NCI-H1694 treated with DMSO at 0.1 percent for 48 hours (cell line): Measurements from ENCODE around the gene ARHGEF39.

ENCODE experiments used
- DNase-seq: peaks from one replicate; lab custom pipeline; 2025; lab: John Stamatoyannopoulos, UW

Gene ARHGEF39

GRCh38 chr9:35691334-35691650 is 26.3 kb upstream of the ARHGEF39 start:
- DNase-seq = no peak

- peak; percentile 33 for DNase-seq
These were observed 25.8 kb upstream of the ARHGEF39 start for GRCh38 chr9:35690614-35691333.

DNA sequence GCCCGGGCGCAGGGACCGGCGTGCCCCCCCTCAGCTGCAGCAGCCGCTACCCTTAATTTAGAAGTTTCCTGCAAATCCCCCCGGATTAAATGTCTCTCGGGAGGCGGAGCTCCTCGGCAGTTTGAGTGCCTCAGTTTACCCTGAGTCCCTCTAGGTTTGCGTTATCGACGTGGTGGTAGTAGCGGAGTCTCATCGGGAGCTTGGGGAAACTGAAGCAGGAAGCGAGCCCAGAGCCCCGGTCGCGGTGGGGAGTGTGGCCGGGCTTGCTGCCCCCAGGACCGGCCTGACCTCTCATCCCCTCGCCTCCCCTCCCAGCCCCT is 25.3 kb upstream of the ARHGEF39 start:
- DNase-seq = no peak

- no peak for DNase-seq
These were observed 24.7 kb upstream of the ARHGEF39 start, which contains the start of gene TPM2 for GRCh38 chr9:35689542-35690293. TPM2 (minus strand) TSS chr9:35689925; CDS start chr9:35689817, 108 bp downstream.

DNA sequence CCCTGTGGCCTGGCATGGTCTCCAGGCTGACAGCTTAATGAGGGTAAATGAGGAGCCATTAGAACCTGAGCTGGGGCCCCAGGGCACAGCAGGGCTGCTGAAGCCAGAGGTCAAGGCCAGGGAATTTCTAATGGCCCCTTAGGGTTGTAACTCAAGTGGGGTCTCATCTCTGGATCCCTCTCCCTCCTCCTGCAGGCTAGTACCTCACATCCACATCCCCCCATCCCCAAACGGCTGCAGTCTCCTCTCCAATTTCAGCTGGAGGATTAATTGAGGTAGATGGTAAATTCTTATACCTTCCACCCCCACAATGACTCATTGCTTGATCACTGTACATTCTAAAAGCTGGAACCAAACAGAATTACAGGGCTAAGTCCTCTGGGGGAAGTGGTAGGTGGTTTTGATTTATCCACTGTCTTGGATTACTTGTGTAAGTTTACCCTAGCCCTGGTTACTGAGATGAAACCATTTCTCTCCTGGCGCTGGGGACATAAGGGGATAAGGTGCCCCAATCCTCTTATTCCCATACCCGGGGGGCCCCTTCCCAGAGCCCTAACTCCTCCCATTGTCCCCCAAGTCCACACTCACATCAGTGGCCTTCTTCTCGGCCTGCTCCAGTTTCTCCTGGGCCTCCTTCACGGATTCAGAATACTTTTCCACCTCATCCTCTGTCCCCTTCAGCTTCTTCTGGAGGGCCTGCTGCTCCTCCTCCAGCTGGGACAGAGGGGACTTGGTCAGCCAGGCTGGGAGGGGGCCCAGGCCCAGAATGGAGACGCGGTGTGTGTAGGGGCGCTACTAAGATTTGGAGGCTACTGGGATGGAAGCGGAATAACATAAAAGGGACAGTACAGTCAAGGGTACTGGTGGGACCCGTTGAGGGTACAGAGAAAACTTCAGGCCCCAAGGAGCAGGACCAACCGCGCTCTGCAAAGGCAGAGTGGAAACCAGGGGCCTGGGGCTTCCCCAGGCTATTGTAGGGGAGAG is 23.9 kb upstream of the ARHGEF39 start:
- no peak for DNase-seq

- no peak for DNase-seq
These were observed 23.1 kb upstream of the ARHGEF39 start for GRCh38 chr9:35687972-35688557.

GRCh38 chr9:35687306-35687705 is 22.3 kb upstream of the ARHGEF39 start:
- DNase-seq = no peak

- DNase-seq = no peak
These were observed 21.5 kb upstream of the ARHGEF39 start for GRCh38 chr9:35686222-35687203.

DNA sequence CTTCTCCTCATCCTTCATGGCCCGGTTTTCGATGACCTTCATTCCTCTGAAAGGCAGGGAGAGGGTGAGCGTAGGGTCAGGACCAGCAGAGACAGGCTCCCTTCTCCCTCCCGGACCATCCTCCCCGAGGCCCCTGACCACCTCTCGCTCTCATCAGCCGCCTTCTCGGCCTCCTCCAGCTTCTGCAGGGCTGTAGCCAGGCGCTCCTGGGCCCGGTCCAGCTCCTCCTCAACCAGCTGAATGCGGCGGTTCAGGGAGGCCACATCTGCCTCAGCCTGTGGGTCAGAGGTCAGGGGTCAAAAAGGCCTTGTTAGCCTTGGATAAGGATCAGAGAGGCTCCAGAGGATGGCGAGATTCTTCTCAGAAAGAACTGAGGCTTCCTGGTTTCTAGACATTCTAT is 20.5 kb upstream of the ARHGEF39 start:
- DNase-seq = no peak

DNA sequence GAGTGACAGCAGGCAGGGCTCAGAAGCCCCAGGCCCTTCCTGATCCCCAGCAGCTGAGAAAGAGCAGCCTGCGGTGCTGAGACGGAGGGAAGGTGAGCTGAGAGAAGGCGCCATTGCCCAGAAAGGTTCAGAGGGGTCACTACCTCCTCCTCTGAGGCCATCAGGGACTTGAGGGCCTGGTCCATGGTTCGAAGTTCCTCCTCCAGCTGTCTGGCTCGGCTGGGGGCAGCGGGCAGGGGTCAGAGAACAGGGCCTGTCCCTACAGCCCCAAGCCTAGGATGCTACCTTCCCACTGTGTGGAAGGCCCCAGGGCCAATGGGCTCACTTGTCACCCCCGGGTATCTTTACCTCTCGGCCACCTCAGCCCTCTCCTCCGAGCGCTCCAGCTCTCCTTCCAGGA is 19.9 kb upstream of the ARHGEF39 start:
- DNase-seq = no peak

DNA sequence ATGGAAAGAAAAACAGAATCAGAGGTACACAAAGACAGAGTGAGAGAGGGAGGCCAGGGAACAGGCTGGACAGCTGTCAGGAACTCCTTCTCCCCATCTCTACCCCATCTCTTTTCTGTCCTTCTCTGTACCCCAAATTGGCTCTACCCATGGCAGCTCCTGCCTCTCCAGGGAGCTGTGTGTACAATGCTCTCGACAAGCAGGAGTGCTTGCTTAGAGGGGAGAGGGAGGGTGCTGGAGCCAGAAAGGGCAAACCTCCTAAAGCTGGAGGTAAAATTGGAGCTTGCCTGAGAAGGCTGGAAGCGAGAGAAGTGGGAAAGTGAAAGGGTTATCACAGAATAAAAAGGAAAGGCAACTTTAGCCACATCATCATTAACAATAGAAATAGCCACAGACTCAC is 18.3 kb upstream of the ARHGEF39 start:
- DNase-seq = no peak

DNA sequence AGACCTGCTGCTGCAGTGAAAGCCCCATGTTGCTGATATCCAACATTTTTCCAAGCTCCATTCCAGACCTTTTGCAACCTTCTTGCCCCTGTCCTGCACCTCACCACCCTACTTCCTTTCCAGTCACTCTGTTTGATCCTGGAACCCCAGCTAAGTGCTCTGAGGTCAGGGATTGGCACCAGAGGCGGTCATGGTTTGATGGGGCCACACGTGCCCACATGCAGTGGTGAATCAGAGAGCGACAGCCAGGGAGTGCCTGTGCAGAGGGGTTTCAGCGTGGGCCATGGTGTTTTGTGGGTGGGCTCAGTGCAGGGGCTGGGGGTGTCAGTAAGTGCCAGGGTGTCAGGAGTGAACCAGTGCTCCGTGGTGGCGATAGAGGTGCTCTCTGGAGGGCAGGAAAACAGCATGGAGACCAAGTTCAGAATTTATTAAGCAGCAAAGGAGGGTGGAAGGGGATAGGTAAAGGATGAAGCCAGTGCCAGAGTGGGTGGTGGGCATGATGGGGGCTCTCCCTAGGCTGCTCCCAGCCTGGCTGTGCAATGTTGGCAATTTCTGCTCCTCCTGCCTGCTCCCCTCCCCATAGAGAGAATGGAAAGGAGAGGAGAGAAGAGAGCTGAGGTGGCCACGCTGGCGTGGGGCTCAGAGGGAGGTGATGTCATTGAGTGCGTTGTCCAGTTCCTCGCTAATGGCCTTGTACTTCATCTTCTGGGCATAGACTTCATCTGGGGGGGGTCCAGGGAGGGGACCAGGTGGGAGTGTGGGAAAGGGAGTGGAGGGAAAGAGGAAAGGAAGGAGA is 17.7 kb upstream of the ARHGEF39 start:
- no peak for DNase-seq

DNA sequence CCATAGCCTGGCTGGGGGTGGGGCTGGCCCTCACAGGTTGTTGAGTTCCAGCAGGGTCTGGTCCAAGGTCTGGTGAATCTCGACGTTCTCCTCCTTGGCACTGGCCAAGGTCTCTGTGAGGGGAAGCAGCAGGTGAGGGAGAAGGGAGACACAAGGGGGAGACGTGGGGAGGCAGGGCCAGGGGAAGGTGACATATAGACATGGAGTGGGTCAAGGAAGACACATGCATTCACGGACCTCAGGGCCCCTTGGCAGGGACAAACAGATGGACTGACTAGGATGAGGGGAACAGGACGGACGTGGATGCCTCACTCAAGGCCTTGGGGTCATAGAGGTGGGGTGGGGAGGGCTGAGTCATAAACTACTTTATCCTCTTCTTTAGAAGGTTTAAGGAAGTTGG is 17.1 kb upstream of the ARHGEF39 start:
- no peak for DNase-seq

GRCh38 chr9:35681341-35682002 is 16.5 kb upstream of the ARHGEF39 start:
- no peak for DNase-seq

GRCh38 chr9:35680331-35681105 is 15.5 kb upstream of the ARHGEF39 start:
- no peak for DNase-seq

DNA sequence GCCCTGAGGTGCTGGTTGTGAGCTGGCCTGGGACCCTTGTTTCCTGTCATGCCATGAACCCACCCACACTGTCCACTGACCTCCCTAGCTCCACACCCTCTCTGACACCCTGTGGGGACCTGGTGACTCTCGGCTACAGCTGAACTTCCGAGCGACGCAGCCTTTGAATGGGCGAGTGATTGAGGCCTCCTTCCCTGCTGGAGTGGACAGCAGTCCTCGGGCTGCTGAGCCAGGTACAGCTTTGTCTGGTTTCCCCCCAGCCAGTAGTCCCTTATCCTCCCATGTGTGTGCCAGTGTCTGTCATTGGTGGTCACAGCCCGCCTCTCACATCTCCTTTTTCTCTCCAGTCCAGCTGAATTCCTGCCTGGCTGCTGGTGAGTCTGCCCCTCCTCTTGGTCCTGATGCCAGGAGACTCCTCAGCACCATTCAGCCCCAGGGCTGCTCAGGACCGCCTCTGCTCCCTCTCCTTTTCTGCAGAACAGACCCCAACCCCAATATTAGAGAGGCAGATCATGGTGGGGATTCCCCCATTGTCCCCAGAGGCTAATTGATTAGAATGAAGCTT is 14.9 kb upstream of the ARHGEF39 start:
- DNase-seq = no peak

DNA sequence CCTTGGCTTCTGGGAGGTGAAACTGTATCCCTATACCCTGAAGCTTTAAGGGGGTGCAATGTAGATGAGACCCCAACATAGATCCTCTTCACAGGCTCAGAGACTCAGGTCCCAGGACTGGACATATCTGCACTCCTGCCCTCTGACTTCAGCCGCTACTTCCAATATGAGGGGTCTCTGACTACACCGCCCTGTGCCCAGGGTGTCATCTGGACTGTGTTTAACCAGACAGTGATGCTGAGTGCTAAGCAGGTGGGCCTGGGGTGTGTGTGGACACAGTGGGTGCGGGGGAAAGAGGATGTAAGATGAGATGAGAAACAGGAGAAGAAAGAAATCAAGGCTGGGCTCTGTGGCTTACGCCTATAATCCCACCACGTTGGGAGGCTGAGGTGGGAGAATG is 14.1 kb upstream of the ARHGEF39 start:
- no peak for DNase-seq

DNA sequence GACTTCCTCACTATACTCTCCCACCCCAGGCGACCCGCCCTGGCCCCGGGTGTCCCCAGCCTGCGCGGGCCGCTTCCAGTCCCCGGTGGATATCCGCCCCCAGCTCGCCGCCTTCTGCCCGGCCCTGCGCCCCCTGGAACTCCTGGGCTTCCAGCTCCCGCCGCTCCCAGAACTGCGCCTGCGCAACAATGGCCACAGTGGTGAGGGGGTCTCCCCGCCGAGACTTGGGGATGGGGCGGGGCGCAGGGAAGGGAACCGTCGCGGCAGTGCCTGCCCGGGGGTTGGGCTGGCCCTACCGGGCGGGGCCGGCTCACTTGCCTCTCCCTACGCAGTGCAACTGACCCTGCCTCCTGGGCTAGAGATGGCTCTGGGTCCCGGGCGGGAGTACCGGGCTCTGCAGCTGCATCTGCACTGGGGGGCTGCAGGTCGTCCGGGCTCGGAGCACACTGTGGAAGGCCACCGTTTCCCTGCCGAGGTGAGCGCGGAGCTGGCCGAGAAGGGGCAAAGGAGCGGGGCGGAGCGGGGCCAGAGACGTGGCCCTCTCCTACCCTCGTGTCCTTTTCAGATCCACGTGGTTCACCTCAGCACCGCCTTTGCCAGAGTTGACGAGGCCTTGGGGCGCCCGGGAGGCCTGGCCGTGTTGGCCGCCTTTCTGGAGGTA is 10.9 kb upstream of the ARHGEF39 start:
- no peak for DNase-seq
